ENCODE data around the gene MAFG.

MAFG gene

GRCh38 chr17:81898029-81898866 lies 29.3 kb downstream of the MAFG start:
- DNase-seq (ENCODE audit: low read depth), result peak; percentile 98

- DNase-seq (ENCODE audit: low read depth), result no peak
Observed at GRCh38 chr17:81895400-81895799, 32.1 kb downstream of the MAFG start.

- no peak for DNase-seq (ENCODE audit: low read depth)
Observed at GRCh38 chr17:81891303-81891552, 36.3 kb downstream of the MAFG start.

- DNase-seq (ENCODE audit: low read depth), result peak; percentile 43
Observed at GRCh38 chr17:81890447-81891302, 36.9 kb downstream of the MAFG start.

GRCh38 chr17:81889602-81890001 lies 37.9 kb downstream of the MAFG start:
- DNase-seq (ENCODE audit: low read depth), result no peak

- DNase-seq (ENCODE audit: low read depth), result no peak
Observed at GRCh38 chr17:81888988-81889595, 38.4 kb downstream of the MAFG start.

GRCh38 chr17:81888105-81888987 lies 39.2 kb downstream of the MAFG start:
- no peak for DNase-seq (ENCODE audit: low read depth)

- DNase-seq (ENCODE audit: low read depth), result peak; percentile 78
Observed at GRCh38 chr17:81885869-81886548, 41.5 kb downstream of the MAFG start.

GRCh38 chr17:81885454-81885853 lies 42.1 kb downstream of the MAFG start:
- no peak for DNase-seq (ENCODE audit: low read depth)

- no peak for DNase-seq (ENCODE audit: low read depth)
Observed at GRCh38 chr17:81884968-81885367, 42.6 kb downstream of the MAFG start.

GRCh38 chr17:81884520-81884919 lies 43.0 kb downstream of the MAFG start:
- no peak for DNase-seq (ENCODE audit: low read depth)

- DNase-seq (ENCODE audit: low read depth), result no peak
Observed at GRCh38 chr17:81879121-81879520, 48.4 kb downstream of the MAFG start.

GRCh38 chr17:81878294-81878693 lies 49.2 kb downstream of the MAFG start:
- no peak for DNase-seq (ENCODE audit: low read depth)

GRCh38 chr17:81877569-81877968 lies 50.0 kb downstream of the MAFG start:
- no peak for DNase-seq (ENCODE audit: low read depth)

- peak; percentile 60 for DNase-seq (ENCODE audit: low read depth)
Observed at GRCh38 chr17:81871387-81872230, 55.9 kb downstream of the MAFG start.

GRCh38 chr17:81870981-81871386 lies 56.6 kb downstream of the MAFG start, which contains the start of gene ARHGDIA:
ARHGDIA (minus strand) TSS chr17:81871337; CDS start chr17:81869930, 1,407 bp downstream.
- DNase-seq (ENCODE audit: low read depth), result peak; percentile 96

GRCh38 chr17:81870131-81870980 lies 57.2 kb downstream of the MAFG start:
- peak; percentile 83 for DNase-seq (ENCODE audit: low read depth)

GRCh38 chr17:81869221-81870130 lies 58.1 kb downstream of the MAFG start:
- peak; percentile 65 for DNase-seq (ENCODE audit: low read depth)

Data from ELR (cell line).